PC-3 (cell line): Measurements from ENCODE around the gene STAC2. TPM values are rescaled to one million over a fixed set of nuclear protein-coding genes. Genes with fewer than 3 reads are reported as not detected.

Experiments
- ATAC-seq: fragments of 200-7000 bp; cut with Tn5 transposase; 2 replicates; pipeline ENCODE4 v1.9.1; 2020; ENCODE audit warnings: mild to moderate bottlenecking, moderate library complexity
- BruUV-seq: library from RNA; stranded (reverse); fragments of 400-500 nt; replicated peaks from 2 replicates; lab custom pipeline; 2021; lab: Mats Ljungman, UMichigan
- CTCF ChIA-PET: fragments of 300-600 bp; sonication (Branson Sonifier 250); formaldehyde crosslinking; loops from one replicate; lab custom pipeline; 2022; ENCODE audit warnings: antibody characterized with exemption; lab: Charles Lee
- POLR2A ChIA-PET: fragments of 300-600 bp; sonication (Branson Sonifier 250); formaldehyde crosslinking; loops from one replicate; lab custom pipeline; 2022; ENCODE audit warnings: antibody characterized with exemption; ENCODE audit not compliant: unreplicated experiment; lab: Charles Lee
- DNase-seq: peaks from one replicate; pipeline ENCODE4 v3.0.0-alpha.2; 2015
- H2AFZ ChIP-seq: fragments of 300-600 bp; sonication (generic); 2 replicates; pipeline ENCODE4 v1.6.0; 2016; ENCODE audit warnings: antibody characterized with exemption, low read length
- H3F3A ChIP-seq: fragments of 300-600 bp; sonication (generic); one replicate; pipeline ENCODE4 v1.6.0; 2017; ENCODE audit warnings: antibody characterized with exemption, low read length, control low read depth, mild to moderate bottlenecking; ENCODE audit not compliant: unreplicated experiment
- H3K27ac ChIP-seq: fragments of 300-600 bp; sonication (generic); 2 replicates; pipeline ENCODE4 v1.5.1; 2016; ENCODE audit warnings: mild to moderate bottlenecking, low read length
- H3K27me3 ChIP-seq: fragments of 300-600 bp; sonication (generic); 2 replicates; pipeline ENCODE4 v1.6.1; 2016; ENCODE audit warnings: low read length, mixed read lengths
- H3K36me3 ChIP-seq: fragments of 300-600 bp; sonication (generic); 2 replicates; pipeline ENCODE4 v1.6.1; 2016; ENCODE audit warnings: low read depth, mixed run types, low read length, mixed read lengths
- H3K4me1 ChIP-seq: fragments of 300-600 bp; sonication (generic); 2 replicates; pipeline ENCODE4 v1.5.1; 2016; ENCODE audit warnings: low read length; ENCODE audit not compliant: insufficient read depth
- H3K4me2 ChIP-seq: fragments of 300-600 bp; sonication (generic); 2 replicates; pipeline ENCODE4 v1.6.0; 2016; ENCODE audit warnings: low read length
- H3K4me3 ChIP-seq: fragments of 300-600 bp; sonication (generic); 2 replicates; pipeline ENCODE4 v1.5.1; 2016; ENCODE audit warnings: mild to moderate bottlenecking, low read length, mixed read lengths
- H3K79me2 ChIP-seq: fragments of 300-600 bp; sonication (generic); 2 replicates; pipeline ENCODE4 v1.6.1; 2017; ENCODE audit warnings: low read length, mixed read lengths
- H3K9ac ChIP-seq: fragments of 300-600 bp; sonication (generic); 2 replicates; pipeline ENCODE4 v1.6.0; 2016; ENCODE audit warnings: mild to moderate bottlenecking, low read length
- H3K9me2 ChIP-seq: fragments of 300-600 bp; sonication (generic); replicated peaks from 2 replicates; pipeline ENCODE4 v1.6.1; 2016; ENCODE audit warnings: mixed run types, low read length, mixed read lengths
- H3K9me3 ChIP-seq: fragments of 300-600 bp; sonication (generic); 2 replicates; pipeline ENCODE4 v1.6.1; 2016; ENCODE audit warnings: low read length, mixed read lengths
- H4K20me1 ChIP-seq: fragments of 300-600 bp; sonication (generic); 2 replicates; pipeline ENCODE4 v1.6.1; 2016; ENCODE audit warnings: low read length, mixed read lengths
- EZH2 ChIP-seq: fragments of 300-600 bp; sonication (generic); IDR thresholded peaks from one replicate; pipeline ENCODE4 v1.6.1; 2017; ENCODE audit warnings: antibody characterized with exemption, mild to moderate bottlenecking, low read length; ENCODE audit not compliant: unreplicated experiment
- EZH2phosphoT487 ChIP-seq: fragments of 300-600 bp; sonication (generic); IDR thresholded peaks from 2 replicates; pipeline ENCODE4 v1.6.1; 2018; ENCODE audit warnings: mild to moderate bottlenecking, antibody characterized with exemption, low read length, borderline replicate concordance
- intact Hi-C: fragments of 100-400 bp; cut with micrococcal nuclease; formaldehyde crosslinking; loops from 2 replicates; pipeline ENCODE4 v1.9.0; 2023
- total RNA-seq: library from RNA; depleted of rRNA; stranded (reverse); fragments of >200 nt; gene quantifications from 2 replicates; pipeline ENCODE4 v1.2.3, GENCODE V29; 2014
- TF ChIP-seq, protein P1 (sequence below): fragments of 300-600 bp; sonication (generic); conservative IDR thresholded peaks from 2 replicates; pipeline ENCODE4 v1.5.1; 2017; ENCODE audit warnings: antibody characterized with exemption, low read depth, mild to moderate bottlenecking, low read length

STAC2 gene
- total RNA-seq, 1 experiment from 2014 or later = not detected

DNA sequence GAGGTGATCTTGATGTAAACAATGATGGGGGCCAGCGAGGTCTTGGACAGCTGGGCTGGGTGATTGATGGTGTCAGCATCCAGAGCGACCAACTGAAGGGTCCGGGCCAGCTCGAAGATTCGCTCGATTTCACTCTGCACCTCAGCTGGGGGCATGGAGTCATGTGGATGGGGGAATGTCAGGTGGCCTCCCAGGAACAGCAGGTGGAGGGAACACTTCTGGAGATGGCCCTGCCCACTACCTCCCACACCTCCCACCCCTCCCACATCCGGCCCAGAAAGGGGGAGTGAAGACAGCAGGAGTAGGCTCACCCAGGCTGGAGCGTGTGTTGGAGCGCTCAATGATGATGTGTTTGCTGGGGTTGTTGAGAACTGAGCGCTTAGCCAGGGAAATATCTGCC lies 42.0 kb downstream of the STAC2 start:
- Histone ChIP-seq H3K27ac (no peak overlapping the region), H3K9ac (no peak overlapping the region), H3K9me3 (no peaks in the 10 kb centered on the region), H3K27me3 (no peaks in the 10 kb centered on the region), H3K4me2 (no peak overlapping the region), H3K9me2 (no peaks in the 10 kb centered on the region), H3F3A (no peaks in the 10 kb centered on the region), H3K36me3 (no peaks in the 10 kb centered on the region), H4K20me1 (no peaks in the 10 kb centered on the region), H3K4me3 (no peak overlapping the region), H3K79me2 (no peaks in the 10 kb centered on the region), H2AFZ (no peak overlapping the region), H3K4me1 (peaks cover 2% of the 10 kb centered on the region; the same call in 1 of the 2 replicates)
- CTCF ChIA-PET = no interaction called here
- DNase-seq (no peak), ATAC-seq (no peak)
- intact Hi-C loops = no loop called here
- POLR2A ChIA-PET = no interaction called here
- TF ChIP-seq EZH2 = no peak
- TF ChIP-seq, protein P1, sequence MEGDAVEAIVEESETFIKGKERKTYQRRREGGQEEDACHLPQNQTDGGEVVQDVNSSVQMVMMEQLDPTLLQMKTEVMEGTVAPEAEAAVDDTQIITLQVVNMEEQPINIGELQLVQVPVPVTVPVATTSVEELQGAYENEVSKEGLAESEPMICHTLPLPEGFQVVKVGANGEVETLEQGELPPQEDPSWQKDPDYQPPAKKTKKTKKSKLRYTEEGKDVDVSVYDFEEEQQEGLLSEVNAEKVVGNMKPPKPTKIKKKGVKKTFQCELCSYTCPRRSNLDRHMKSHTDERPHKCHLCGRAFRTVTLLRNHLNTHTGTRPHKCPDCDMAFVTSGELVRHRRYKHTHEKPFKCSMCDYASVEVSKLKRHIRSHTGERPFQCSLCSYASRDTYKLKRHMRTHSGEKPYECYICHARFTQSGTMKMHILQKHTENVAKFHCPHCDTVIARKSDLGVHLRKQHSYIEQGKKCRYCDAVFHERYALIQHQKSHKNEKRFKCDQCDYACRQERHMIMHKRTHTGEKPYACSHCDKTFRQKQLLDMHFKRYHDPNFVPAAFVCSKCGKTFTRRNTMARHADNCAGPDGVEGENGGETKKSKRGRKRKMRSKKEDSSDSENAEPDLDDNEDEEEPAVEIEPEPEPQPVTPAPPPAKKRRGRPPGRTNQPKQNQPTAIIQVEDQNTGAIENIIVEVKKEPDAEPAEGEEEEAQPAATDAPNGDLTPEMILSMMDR = no peak
- no peak for TF ChIP-seq EZH2phosphoT487
- BruUV-seq = no TSS peak

DNA sequence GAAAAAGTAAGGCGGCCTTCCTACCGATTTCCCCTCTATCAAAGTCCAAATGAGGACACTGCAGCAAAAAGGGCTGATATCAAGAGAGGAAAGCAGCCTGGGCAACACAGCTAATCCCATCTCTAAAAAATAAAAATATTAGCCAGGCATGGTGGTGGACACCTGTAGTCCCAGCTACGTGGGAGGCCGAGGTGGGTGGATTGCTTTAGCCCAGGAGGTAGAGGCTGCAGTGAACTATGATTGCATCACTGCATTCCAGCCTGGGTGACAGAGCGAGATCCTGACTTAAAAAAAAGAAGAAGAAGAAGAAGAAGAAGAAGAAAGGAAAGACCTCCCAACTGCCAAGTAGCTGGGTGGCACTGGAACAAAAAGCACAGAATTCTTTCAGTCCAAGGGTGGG lies 42.7 kb downstream of the STAC2 start:
- intact Hi-C loops = no loop called here
- Histone ChIP-seq H3K79me2 (no peaks in the 10 kb centered on the region), H3K9me2 (no peaks in the 10 kb centered on the region), H3K4me3 (no peak overlapping the region), H3K4me2 (no peak overlapping the region), H3F3A (no peaks in the 10 kb centered on the region), H3K27ac (no peak overlapping the region), H3K9ac (no peak overlapping the region), H4K20me1 (no peaks in the 10 kb centered on the region), H3K36me3 (no peaks in the 10 kb centered on the region), H3K4me1 (peaks cover 9% of the 10 kb centered on the region; the same call in 1 of the 2 replicates), H2AFZ (no peak overlapping the region), H3K27me3 (no peaks in the 10 kb centered on the region), H3K9me3 (no peaks in the 10 kb centered on the region)
- no peak for TF ChIP-seq EZH2
- TF ChIP-seq, protein P1 = no peak
- TF ChIP-seq EZH2phosphoT487 = no peak
- ChIA-PET POLR2A (no interaction called here), CTCF (no interaction called here)
- no TSS peak for BruUV-seq
- no peak for ATAC-seq
- no peak for DNase-seq

GRCh38 chr17:39181303-39181702 lies 44.4 kb downstream of the STAC2 start:
- no peaks in the 10 kb centered on the region for H3K9me2 ChIP-seq
- no peaks in the 10 kb centered on the region for H3F3A ChIP-seq
- H3K27ac ChIP-seq = no peak overlapping the region
- H3K27me3 ChIP-seq = no peaks in the 10 kb centered on the region
- H4K20me1 ChIP-seq = no peaks in the 10 kb centered on the region
- 0 out of 2 replicates have a peak, but pooled peaks cover 3% of the 10 kb centered on the region for H3K36me3 ChIP-seq
- H3K79me2 ChIP-seq = no peaks in the 10 kb centered on the region
- TF ChIP-seq EZH2 (no peak), EZH2phosphoT487 (no peak)
- TF ChIP-seq, protein P1 = no peak
- no peaks in the 10 kb centered on the region for H3K9me3 ChIP-seq
- H3K9ac ChIP-seq = no peak overlapping the region
- peaks cover 11% of the 10 kb centered on the region; the same call in 1 of the 2 replicates for H3K4me1 ChIP-seq
- no peak overlapping the region for H2AFZ ChIP-seq
- BruUV-seq = no TSS peak
- no peak for ATAC-seq
- H3K4me2 ChIP-seq = no peak overlapping the region
- intact Hi-C loops = no loop called here
- no peak overlapping the region for H3K4me3 ChIP-seq
- ChIA-PET CTCF (no interaction called here), POLR2A (no interaction called here)
- DNase-seq = no peak
